HEK293 (cell line): ENCODE data around the gene VGLL4.

Source experiments
- CTCF ChIA-PET: fragments of 350-600 bp; formaldehyde crosslinking; extraction: SDS; loops from one replicate; lab custom pipeline; 2021; ENCODE audit warnings: antibody characterized with exemption; lab: Yijun Ruan, JAX
- POLR2A ChIA-PET: fragments of 300-600 bp; formaldehyde crosslinking; extraction: SDS; loops from one replicate; lab custom pipeline; 2020; ENCODE audit warnings: antibody characterized with exemption, inconsistent platforms; lab: Yijun Ruan, JAX
- H3K27ac ChIP-seq: fragments of 200-500 bp; sonication (Bioruptor generic); 2 replicates; pipeline ENCODE4 v1.5.1; 2014; ENCODE audit warnings: low read depth, low read length, control low read depth, inconsistent platforms; ENCODE audit errors: extremely low read depth
- H3K36me3 ChIP-seq, 2 experiments: fragments of 200-500 bp in 1 of 2; sonication (Bioruptor generic) in 1 of 2; 1 replicate in 1 of 2; 2 replicates in 1 of 2; pipeline ENCODE4 v1.5.1; 2014 to 2017; ENCODE audit warnings: inconsistent platforms in 2 of 2, low read length in 2 of 2; ENCODE audit not compliant: control insufficient read depth in 2 of 2, insufficient read depth in 1 of 2
- H3K4me1 ChIP-seq: fragments of 200-500 bp; sonication (Bioruptor generic); 2 replicates; pipeline ENCODE4 v1.5.1; 2014; ENCODE audit warnings: mild to moderate bottlenecking, low read length, inconsistent platforms; ENCODE audit not compliant: control insufficient read depth, insufficient read depth
- H3K4me3 ChIP-seq: 2 replicates; pipeline ENCODE4 v1.5.1; 2011; ENCODE audit warnings: low read depth, mild to moderate bottlenecking, control low read depth, low read length, moderate library complexity
- H3K9me3 ChIP-seq: fragments of 200-500 bp; sonication (Bioruptor generic); 2 replicates; pipeline ENCODE4 v1.5.1; 2014; ENCODE audit warnings: low read depth, low read length, inconsistent platforms; ENCODE audit not compliant: control insufficient read depth, insufficient read depth
- FEZF1 ChIP-seq: fragments of 450-650 bp; formaldehyde crosslinking; IDR thresholded peaks from 2 replicates; pipeline ENCODE4 v1.5.1; 2016; ENCODE audit warnings: missing biosample characterization, missing genetic modification characterization
- GLIS1 ChIP-seq: fragments of 450-650 bp; formaldehyde crosslinking; IDR thresholded peaks from 2 replicates; pipeline ENCODE4 v1.5.1; 2016; ENCODE audit warnings: missing biosample characterization, missing genetic modification characterization
- IKZF3 ChIP-seq: fragments of 450-650 bp; IDR thresholded peaks from 2 replicates; pipeline ENCODE4 v1.5.0; 2018; ENCODE audit warnings: missing biosample characterization, mild to moderate bottlenecking, missing genetic modification characterization, moderate library complexity
- KLF17 ChIP-seq: fragments of 450-650 bp; formaldehyde crosslinking; IDR thresholded peaks from 2 replicates; pipeline ENCODE4 v1.5.1; 2016; ENCODE audit warnings: missing biosample characterization, missing genetic modification characterization
- PRDM10 ChIP-seq: fragments of 450-650 bp; formaldehyde crosslinking; IDR thresholded peaks from 2 replicates; pipeline ENCODE4 v1.5.1; 2016; ENCODE audit warnings: missing biosample characterization, missing genetic modification characterization
- SALL2 ChIP-seq: fragments of 450-650 bp; formaldehyde crosslinking; IDR thresholded peaks from 2 replicates; pipeline ENCODE4 v1.5.0; 2017; ENCODE audit warnings: missing biosample characterization, mild to moderate bottlenecking, missing genetic modification characterization, borderline replicate concordance
- WT1 ChIP-seq: fragments of 450-650 bp; formaldehyde crosslinking; IDR thresholded peaks from 2 replicates; pipeline ENCODE4 v1.5.1; 2016; ENCODE audit warnings: missing biosample characterization, missing genetic modification characterization
- ZBTB49 ChIP-seq: fragments of 450-650 bp; formaldehyde crosslinking; IDR thresholded peaks from 2 replicates; pipeline ENCODE4 v1.5.1; 2016; ENCODE audit warnings: missing biosample characterization, missing genetic modification characterization, low read depth
- ZNF10 ChIP-seq: fragments of 450-650 bp; formaldehyde crosslinking; IDR thresholded peaks from 2 replicates; pipeline ENCODE4 v1.5.1; 2017; ENCODE audit warnings: missing biosample characterization, missing genetic modification characterization
- ZNF16 ChIP-seq: fragments of 450-650 bp; formaldehyde crosslinking; IDR thresholded peaks from 2 replicates; pipeline ENCODE4 v1.5.1; 2016; ENCODE audit warnings: low read depth, missing biosample characterization, missing genetic modification characterization
- ZNF175 ChIP-seq: fragments of 450-650 bp; formaldehyde crosslinking; IDR thresholded peaks from 2 replicates; pipeline ENCODE4 v1.5.1; 2016; ENCODE audit warnings: missing biosample characterization, missing genetic modification characterization
- ZNF221 ChIP-seq: fragments of 450-650 bp; formaldehyde crosslinking; IDR thresholded peaks from 2 replicates; pipeline ENCODE4 v1.5.1; 2017; ENCODE audit warnings: missing biosample characterization, missing genetic modification characterization, borderline replicate concordance
- ZNF280D ChIP-seq: fragments of 450-650 bp; formaldehyde crosslinking; IDR thresholded peaks from 2 replicates; pipeline ENCODE4 v1.5.1; 2016; ENCODE audit warnings: missing biosample characterization, missing genetic modification characterization
- ZNF423 ChIP-seq: fragments of 450-650 bp; formaldehyde crosslinking; IDR thresholded peaks from 2 replicates; pipeline ENCODE4 v1.5.1; 2016; ENCODE audit warnings: missing biosample characterization, missing genetic modification characterization
- ZNF501 ChIP-seq: fragments of 450-650 bp; formaldehyde crosslinking; IDR thresholded peaks from 2 replicates; pipeline ENCODE4 v1.5.1; 2016; ENCODE audit warnings: missing biosample characterization, missing genetic modification characterization
- ZNF548 ChIP-seq: fragments of 450-650 bp; formaldehyde crosslinking; IDR thresholded peaks from 2 replicates; pipeline ENCODE4 v1.5.1; 2016; ENCODE audit warnings: missing biosample characterization, missing genetic modification characterization
- ZNF624 ChIP-seq: fragments of 450-650 bp; formaldehyde crosslinking; IDR thresholded peaks from 2 replicates; pipeline ENCODE4 v1.5.1; 2017; ENCODE audit warnings: missing biosample characterization, missing genetic modification characterization
- ZNF629 ChIP-seq: fragments of 450-650 bp; formaldehyde crosslinking; IDR thresholded peaks from 2 replicates; pipeline ENCODE4 v1.5.1; 2017; ENCODE audit warnings: missing biosample characterization, missing genetic modification characterization
- ZNF658 ChIP-seq: fragments of 450-650 bp; formaldehyde crosslinking; IDR thresholded peaks from 2 replicates; pipeline ENCODE4; 2016; ENCODE audit warnings: missing biosample characterization, missing genetic modification characterization
- TF ChIP-seq, protein P1 (sequence below): fragments of 450-650 bp; formaldehyde crosslinking; conservative IDR thresholded peaks from 2 replicates; pipeline ENCODE4 v1.5.1; 2016; ENCODE audit warnings: low read depth, missing biosample characterization, missing genetic modification characterization
- TF ChIP-seq, protein P2 (sequence below): IDR thresholded peaks from 2 replicates; pipeline ENCODE4 v1.6.1; 2011; ENCODE audit warnings: mild to moderate bottlenecking, low read depth, low read length, borderline replicate concordance

Gene VGLL4

DNA sequence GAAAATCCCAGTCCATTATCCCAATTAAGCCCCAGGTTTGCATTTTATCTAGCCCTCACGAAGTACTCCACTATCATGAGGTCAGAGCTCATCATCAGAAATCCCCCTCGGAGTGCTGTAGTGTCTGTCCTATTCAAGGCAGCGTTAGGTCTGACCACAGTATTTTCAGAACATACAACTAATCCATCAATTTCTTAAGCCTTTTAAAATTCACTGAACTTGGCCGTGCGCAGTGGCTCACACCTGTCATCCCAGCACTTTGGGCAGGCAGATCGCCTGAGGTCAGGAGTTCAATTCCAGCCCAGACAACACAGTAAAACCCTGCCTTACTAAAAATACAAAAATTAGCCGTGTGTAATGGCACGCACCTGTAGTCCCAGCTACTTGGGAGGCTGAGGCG, 11.9 kb downstream of the VGLL4 start:
- H3K36me3 ChIP-seq, result no peaks in the 10 kb centered on the region; a peak in 1 of 3 replicates
- no peaks in the 10 kb centered on the region for H3K9me3 ChIP-seq
- peaks cover 41% of the 10 kb centered on the region for H3K4me1 ChIP-seq
- H3K27ac ChIP-seq, result no peak overlapping the region
- ChIA-PET POLR2A (no interaction called here), CTCF (no interaction called here)
- no peak overlapping the region for H3K4me3 ChIP-seq
- peak; percentile 39; the same call in 1 of the 2 replicates for TF ChIP-seq WT1
- TF ChIP-seq, protein P1, sequence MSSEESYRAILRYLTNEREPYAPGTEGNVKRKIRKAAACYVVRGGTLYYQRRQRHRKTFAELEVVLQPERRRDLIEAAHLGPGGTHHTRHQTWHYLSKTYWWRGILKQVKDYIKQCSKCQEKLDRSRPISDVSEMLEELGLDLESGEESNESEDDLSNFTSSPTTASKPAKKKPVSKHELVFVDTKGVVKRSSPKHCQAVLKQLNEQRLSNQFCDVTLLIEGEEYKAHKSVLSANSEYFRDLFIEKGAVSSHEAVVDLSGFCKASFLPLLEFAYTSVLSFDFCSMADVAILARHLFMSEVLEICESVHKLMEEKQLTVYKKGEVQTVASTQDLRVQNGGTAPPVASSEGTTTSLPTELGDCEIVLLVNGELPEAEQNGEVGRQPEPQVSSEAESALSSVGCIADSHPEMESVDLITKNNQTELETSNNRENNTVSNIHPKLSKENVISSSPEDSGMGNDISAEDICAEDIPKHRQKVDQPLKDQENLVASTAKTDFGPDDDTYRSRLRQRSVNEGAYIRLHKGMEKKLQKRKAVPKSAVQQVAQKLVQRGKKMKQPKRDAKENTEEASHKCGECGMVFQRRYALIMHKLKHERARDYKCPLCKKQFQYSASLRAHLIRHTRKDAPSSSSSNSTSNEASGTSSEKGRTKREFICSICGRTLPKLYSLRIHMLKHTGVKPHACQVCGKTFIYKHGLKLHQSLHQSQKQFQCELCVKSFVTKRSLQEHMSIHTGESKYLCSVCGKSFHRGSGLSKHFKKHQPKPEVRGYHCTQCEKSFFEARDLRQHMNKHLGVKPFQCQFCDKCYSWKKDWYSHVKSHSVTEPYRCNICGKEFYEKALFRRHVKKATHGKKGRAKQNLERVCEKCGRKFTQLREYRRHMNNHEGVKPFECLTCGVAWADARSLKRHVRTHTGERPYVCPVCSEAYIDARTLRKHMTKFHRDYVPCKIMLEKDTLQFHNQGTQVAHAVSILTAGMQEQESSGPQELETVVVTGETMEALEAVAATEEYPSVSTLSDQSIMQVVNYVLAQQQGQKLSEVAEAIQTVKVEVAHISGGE (tag by site-specific recombination), result no peak
- TF ChIP-seq ZNF221 (tag by site-specific recombination), result no peak
- peak; percentile 43; the same call in 1 of the 2 replicates for TF ChIP-seq IKZF3 (tag by site-specific recombination)
- peak; percentile 58 for TF ChIP-seq GLIS1 (tag by site-specific recombination)
- no peak for TF ChIP-seq SALL2 (tag by site-specific recombination)
- TF ChIP-seq ZBTB49 (tag by site-specific recombination), result no peak
- no peak for TF ChIP-seq ZNF423 (tag by site-specific recombination)
- TF ChIP-seq ZNF629 (tag by site-specific recombination), result 0 out of 2 replicates have a peak, but pooled peaks have one; percentile 29
- TF ChIP-seq ZNF624, result no peak
- no peak for TF ChIP-seq FEZF1 (tag by site-specific recombination)
- TF ChIP-seq ZNF10 (tag by site-specific recombination), result no peak
- TF ChIP-seq ZNF280D (tag by site-specific recombination), result no peak
- TF ChIP-seq ZNF16 (tag by site-specific recombination), result no peak
- TF ChIP-seq ZNF501 (tag by site-specific recombination), result no peak
- peak; percentile 23; the same call in 1 of the 2 replicates for TF ChIP-seq PRDM10 (tag by site-specific recombination)
- TF ChIP-seq ZNF548 (tag by site-specific recombination), result no peak
- TF ChIP-seq ZNF175 (tag by site-specific recombination), result no peak
- TF ChIP-seq, protein P2, sequence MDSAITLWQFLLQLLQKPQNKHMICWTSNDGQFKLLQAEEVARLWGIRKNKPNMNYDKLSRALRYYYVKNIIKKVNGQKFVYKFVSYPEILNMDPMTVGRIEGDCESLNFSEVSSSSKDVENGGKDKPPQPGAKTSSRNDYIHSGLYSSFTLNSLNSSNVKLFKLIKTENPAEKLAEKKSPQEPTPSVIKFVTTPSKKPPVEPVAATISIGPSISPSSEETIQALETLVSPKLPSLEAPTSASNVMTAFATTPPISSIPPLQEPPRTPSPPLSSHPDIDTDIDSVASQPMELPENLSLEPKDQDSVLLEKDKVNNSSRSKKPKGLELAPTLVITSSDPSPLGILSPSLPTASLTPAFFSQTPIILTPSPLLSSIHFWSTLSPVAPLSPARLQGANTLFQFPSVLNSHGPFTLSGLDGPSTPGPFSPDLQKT, result no peak
- no peak for TF ChIP-seq ZNF658 (tag by site-specific recombination)
- no peak for TF ChIP-seq KLF17 (tag by site-specific recombination)
